Endothelial cell of umbilical vein (primary cell): ENCODE data around the gene NFATC2. TPM values are rescaled to one million over a fixed set of nuclear protein-coding genes. Genes with fewer than 3 reads are reported as not detected.

Source experiments
- BruUV-seq: library from RNA; stranded (reverse); fragments of 400-500 nt; replicated peaks from 2 replicates; lab custom pipeline; 2021; lab: Mats Ljungman, UMichigan
- CTCF ChIA-PET: fragments of 300-600, 350-600 bp; sonication (Branson Sonifier 250); formaldehyde crosslinking; loops from one replicate; lab custom pipeline; 2021; ENCODE audit warnings: antibody characterized with exemption, inconsistent platforms; lab: Charles Lee
- POLR2A ChIA-PET: fragments of 300-600, 350-600 bp; sonication (Branson Sonifier 250); formaldehyde crosslinking; loops from one replicate; lab custom pipeline; 2021; ENCODE audit warnings: antibody characterized with exemption, inconsistent platforms; lab: Charles Lee
- DNase-seq: peaks from one replicate; pipeline ENCODE4 v3.0.0-alpha.2; 2011; ENCODE audit warnings: low read depth, low spot score
- FAIRE-seq: peaks from 2 replicates; lab custom pipeline; 2011; peaks lifted over from hg19 to GRCh38; lab: Jason Lieb, UNC
- H2AFZ ChIP-seq: 2 replicates; pipeline ENCODE4 v1.6.0; 2012; ENCODE audit warnings: low read depth, low read length, control low read depth, inconsistent platforms
- H3K27ac ChIP-seq: 2 replicates; pipeline ENCODE4 v1.5.1; 2011; ENCODE audit warnings: low read depth, mild to moderate bottlenecking, control low read depth, low read length, moderate library complexity; ENCODE audit not compliant: insufficient read depth
- H3K27me3 ChIP-seq, 2 experiments: 2 replicates each; pipeline versions ENCODE4 v1.6.0 to v1.6.1; 2011; ENCODE audit warnings: low read length in 2 of 2, mixed read lengths in 1 of 2; ENCODE audit not compliant: control insufficient read depth in 2 of 2, insufficient read depth in 2 of 2
- H3K36me3 ChIP-seq, 2 experiments: 2 replicates in 1 of 2; 3 replicates in 1 of 2; pipeline ENCODE4 v1.5.1; 2011; ENCODE audit warnings: low read length in 2 of 2, mild to moderate bottlenecking in 1 of 2, moderate library complexity in 1 of 2; ENCODE audit not compliant: control insufficient read depth in 2 of 2, insufficient read depth in 2 of 2; ENCODE audit errors: extremely low read depth in 1 of 2
- H3K4me1 ChIP-seq: 3 replicates; pipeline ENCODE4 v1.5.1; 2011; ENCODE audit warnings: mild to moderate bottlenecking, low read length; ENCODE audit not compliant: control insufficient read depth, insufficient read depth; ENCODE audit errors: extremely low read depth
- H3K4me2 ChIP-seq: 2 replicates; pipeline ENCODE4 v1.6.1; 2011; ENCODE audit warnings: low read length, control low read depth, mixed read lengths; ENCODE audit not compliant: insufficient read depth
- H3K4me3 ChIP-seq, 3 experiments: fragments of 200-600 bp in 1 of 3; sonication (generic), shearing (Covaris generic) in 1 of 3; replicated peaks in 1 of 3; 2 replicates each; pipeline ENCODE4 v1.5.1; 2011 to 2016; ENCODE audit warnings: control low read depth in 3 of 3, low read length in 3 of 3, mild to moderate bottlenecking in 2 of 3, inconsistent platforms in 1 of 3, low read depth in 1 of 3, moderate library complexity in 1 of 3; ENCODE audit not compliant: insufficient read depth in 1 of 3
- H3K79me2 ChIP-seq: 2 replicates; pipeline ENCODE4 v1.6.0; 2012; ENCODE audit warnings: low read length, inconsistent platforms; ENCODE audit not compliant: control insufficient read depth, insufficient read depth
- H3K9ac ChIP-seq: replicated peaks from 2 replicates; pipeline ENCODE3; 2011; ENCODE audit warnings: low read length, control low read depth; ENCODE audit not compliant: insufficient read depth; ENCODE audit errors: extremely low read depth
- H3K9me1 ChIP-seq: replicated peaks from 3 replicates; pipeline ENCODE4 v1.6.0; 2011; ENCODE audit warnings: mild to moderate bottlenecking, low read length; ENCODE audit not compliant: control insufficient read depth, insufficient read depth; ENCODE audit errors: extremely low read depth
- H3K9me3 ChIP-seq: replicated peaks from 2 replicates; pipeline ENCODE4 v1.5.1; 2012; ENCODE audit warnings: low read length, inconsistent platforms; ENCODE audit not compliant: control insufficient read depth, insufficient read depth
- H4K20me1 ChIP-seq: replicated peaks from 2 replicates; pipeline ENCODE3; 2011; ENCODE audit warnings: mild to moderate bottlenecking, low read length; ENCODE audit not compliant: control insufficient read depth, insufficient read depth; ENCODE audit errors: extremely low read depth
- CTCF ChIP-seq, 2 donors: IDR thresholded peaks; 1 replicate in 1 of 2; 2 replicates in 1 of 2; pipeline ENCODE4 v1.5.1; 2011; ENCODE audit warnings: low read length in 2 of 2, mild to moderate bottlenecking in 2 of 2, moderate library complexity in 2 of 2, control low read depth in 1 of 2, inconsistent platforms in 1 of 2, low read depth in 1 of 2; ENCODE audit not compliant: insufficient read depth in 1 of 2; ENCODE audit errors: extremely low read depth in 1 of 2
- EZH2 ChIP-seq: IDR thresholded peaks from 2 replicates; pipeline ENCODE4 v1.6.1; 2012; ENCODE audit warnings: borderline replicate concordance, low read depth, mild to moderate bottlenecking, moderate library complexity, low read length, inconsistent platforms; ENCODE audit not compliant: severe bottlenecking
- FOS ChIP-seq: IDR thresholded peaks from 2 replicates; pipeline ENCODE4 v1.6.1; 2011; ENCODE audit warnings: mild to moderate bottlenecking, low read length, moderate library complexity, borderline replicate concordance; ENCODE audit not compliant: insufficient read depth
- GATA2 ChIP-seq: IDR thresholded peaks from 2 replicates; pipeline ENCODE4 v1.7.0; 2011; ENCODE audit warnings: low read depth, mild to moderate bottlenecking, moderate library complexity, mixed read lengths, low read length; ENCODE audit not compliant: insufficient read length, insufficient read depth
- JUN ChIP-seq: IDR thresholded peaks from 2 replicates; pipeline ENCODE4 v1.6.1; 2011; ENCODE audit warnings: borderline replicate concordance, low read depth; ENCODE audit not compliant: insufficient read length, insufficient read depth
- MAX ChIP-seq: IDR thresholded peaks from 2 replicates; pipeline ENCODE4 v1.6.1; 2011; ENCODE audit not compliant: insufficient read depth, insufficient read length
- MYC ChIP-seq: IDR thresholded peaks from one replicate; pipeline ENCODE4 v1.6.1; 2011; ENCODE audit warnings: mild to moderate bottlenecking, low read depth, low read length
- POLR2A ChIP-seq: IDR thresholded peaks from 2 replicates; pipeline ENCODE4 v1.6.1; 2012; ENCODE audit warnings: low read depth, mild to moderate bottlenecking, control low read depth, low read length
- dilution Hi-C: fragments of 300-500 bp; cut with MboI; formaldehyde crosslinking; loops from one replicate; pipeline ENCODE4 v1.15.0; 2019; ENCODE audit warnings: low sequenced_read_pairs; ENCODE audit not compliant: extremely low pct_ligation_motif_present
- intact Hi-C: fragments of 100-400 bp; cut with micrococcal nuclease; formaldehyde crosslinking; loops from one replicate; pipeline ENCODE4 v1.10.0; 2022
- polyA plus RNA-seq, 4 experiments: library from polyadenylated mRNA; depleted of rRNA in 3 of 4; stranded (reverse) in 3 of 4; unstranded in 1 of 4; fragments of >200 nt; gene quantifications; 2 replicates each; pipeline versions ENCODE4 v1.2.1 to v1.2.3, GENCODE V29; 2011 to 2012; ENCODE audit warnings: missing spikeins in 1 of 4
- total RNA-seq: library from RNA; stranded (reverse); gene quantifications from 2 replicates; pipeline ENCODE4 v1.2.3, GENCODE V29; 2021

The NFATC2 gene
- total and polyA plus RNA-seq, 2 donors (not counting 3 experiments of a cell fraction or from before 2014, with no cell fraction given): 3.1 to 13.0 TPM

DNA sequence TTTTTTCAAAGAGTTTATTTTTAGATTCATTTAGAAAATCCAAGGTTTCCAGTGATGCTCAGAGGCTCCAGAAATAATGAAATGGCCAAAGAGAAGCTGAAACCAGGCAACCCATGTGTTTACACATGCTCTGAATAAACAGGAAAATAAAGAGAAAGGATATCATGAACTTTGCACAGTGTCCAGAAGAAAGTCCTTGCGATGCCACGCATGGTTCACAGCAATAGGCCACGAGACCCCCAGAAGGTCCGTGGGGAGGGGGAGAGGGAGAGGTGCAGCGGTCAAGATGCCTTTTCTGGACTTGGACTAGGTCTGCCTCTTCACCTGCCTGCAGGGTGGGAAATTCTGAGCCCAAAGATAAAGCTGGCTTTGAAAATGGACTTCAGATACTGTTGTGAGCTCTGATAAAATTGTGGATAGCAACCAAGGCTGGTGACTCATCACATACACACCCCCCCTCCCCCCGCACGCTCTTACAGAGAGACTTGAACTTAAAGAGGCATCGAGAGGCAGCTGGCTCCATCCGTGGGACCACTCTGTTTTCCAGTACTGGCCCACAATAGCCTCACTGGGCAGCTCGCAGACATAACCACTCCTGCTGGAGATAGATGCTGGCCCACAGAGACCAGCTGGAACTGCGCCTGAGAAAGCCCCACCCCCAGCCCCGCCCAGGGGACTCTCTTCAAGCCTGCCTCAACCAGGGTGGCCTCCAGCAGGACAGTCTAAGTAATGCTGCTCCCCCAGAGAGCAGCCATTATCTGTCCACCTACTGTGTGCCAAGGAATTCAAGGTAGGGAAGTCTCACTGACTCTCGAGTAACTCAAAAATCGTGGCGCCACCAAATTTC lies 21.2 kb upstream of the NFATC2 start:
- intact Hi-C loops (loop anchor here (1.0 to 2.0 kb wide), 5 partner anchors 21 to 107 kb away; partner anchors contain the start of gene NFATC2), dilution Hi-C loops (no loop called here)
- peak overlapping the region; percentile 64 for H3K27ac ChIP-seq
- no peaks in the 10 kb centered on the region for H4K20me1 ChIP-seq
- H3K27me3 ChIP-seq: peaks cover 2 to 4% of the 10 kb centered on the region in 2 experiments
- H3K9me3 ChIP-seq: no peaks in the 10 kb centered on the region
- peak overlapping the region in 1 of 3 experiments; percentile 62 for H3K4me3 ChIP-seq
- H3K9me1 ChIP-seq: no peaks in the 10 kb centered on the region
- DNase-seq: peak; percentile 94
- BruUV-seq: no TSS peak
- H2AFZ ChIP-seq: no peak overlapping the region
- H3K36me3 ChIP-seq: no peaks in the 10 kb centered on the region
- peak; percentile 91 for FAIRE-seq
- CTCF ChIA-PET: interaction anchor here (0.8 to 2.7 kb wide), 19 partner anchors 9 to 576 kb away, joined by 3 to 28 read pairs (median 4); partner anchors contain the start of gene NFATC2
- peak overlapping the region; percentile 91 for H3K4me2 ChIP-seq
- POLR2A ChIA-PET: interaction anchor here (0.6 to 0.8 kb wide), 2 partner anchors 107 to 643 kb away, joined by 3 to 7 read pairs; no protein-coding TSS in a partner anchor
- peaks cover 24% of the 10 kb centered on the region for H3K4me1 ChIP-seq
- TF ChIP-seq POLR2A: no peak
- peak; percentile 82 for TF ChIP-seq JUN
- peak; percentile 76 for TF ChIP-seq FOS
- no peak for TF ChIP-seq EZH2
- no peak for TF ChIP-seq MAX
- TF ChIP-seq CTCF (IDR thresholded peaks at IDR 0.05; ENCODE audit: extremely low read depth in 1 of 2, insufficient read depth in 1 of 2, low read depth in 1 of 2, low read length in 2 of 2): no peak
- TF ChIP-seq GATA2: peak; percentile 37
- TF ChIP-seq MYC: no peak
- peak overlapping the region; percentile 66 for H3K9ac ChIP-seq
- no peaks in the 10 kb centered on the region for H3K79me2 ChIP-seq
